ENCODE data around the gene POLE.

Gene POLE

DNA sequence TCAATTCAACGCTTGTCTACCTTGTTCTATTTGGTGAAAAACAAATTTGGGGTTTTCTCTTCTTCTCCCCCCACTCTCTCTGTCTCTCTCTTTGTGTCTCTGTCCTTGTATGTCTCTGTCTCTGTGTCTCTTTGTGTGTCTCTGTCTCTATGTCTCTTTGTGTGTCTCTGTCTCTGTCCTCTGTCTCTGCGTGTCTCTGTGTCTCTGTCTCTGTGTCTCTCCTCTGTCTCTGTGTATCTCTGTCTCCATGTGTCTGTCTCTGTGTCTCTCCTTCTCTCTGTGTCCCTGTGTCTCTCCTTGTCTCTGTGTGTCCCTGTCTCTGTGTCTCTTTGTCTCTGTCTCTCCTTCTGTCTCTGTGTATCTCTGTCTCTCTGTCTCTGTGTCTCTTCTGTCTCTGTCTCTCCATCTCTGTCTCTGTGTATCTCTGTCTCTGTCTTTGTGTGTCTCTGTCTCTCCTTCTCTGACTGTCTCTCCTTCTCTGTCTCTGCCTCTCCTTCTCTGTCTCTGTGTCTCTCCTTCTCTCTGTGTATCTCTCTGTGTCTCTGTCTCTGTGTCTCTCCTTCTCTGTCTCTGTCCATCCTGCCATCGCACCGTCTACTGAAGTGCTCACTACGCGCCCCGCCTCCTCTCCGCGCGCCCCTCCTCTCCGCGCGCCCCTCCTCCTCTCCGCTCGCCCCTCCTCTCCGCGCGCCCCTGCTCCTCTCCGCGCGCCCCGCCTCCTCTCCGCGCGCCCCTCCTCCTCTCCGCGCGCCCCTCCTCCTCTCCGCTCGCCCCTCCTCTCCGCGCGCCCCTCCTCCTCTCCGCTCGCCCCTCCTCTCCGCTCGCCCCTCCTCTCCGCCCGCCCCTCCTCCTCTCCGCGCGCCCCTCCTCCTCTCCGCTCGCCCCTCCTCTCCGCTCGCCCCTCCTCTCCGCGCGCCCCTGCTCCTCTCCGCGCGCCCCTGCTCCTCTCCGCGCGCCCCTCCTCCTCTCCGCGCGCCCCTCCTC is 89.5 kb downstream of the POLE start:
- Histone ChIP-seq H3K4me2 (ENCODE audit: low read depth, low read length, poor library complexity, severe bottlenecking) (peak overlapping the region; percentile 42), H3K9ac (ENCODE audit: low read depth, low read length, poor library complexity, severe bottlenecking) (no peak overlapping the region), H3K9me2 (replicated peaks; ENCODE audit: low read depth, low read length) (no peaks in the 10 kb centered on the region), H3K79me2 (ENCODE audit: insufficient read depth, low read length) (no peaks in the 10 kb centered on the region), H3K9me3 (ENCODE audit: insufficient read depth, low read depth, low read length) (no peaks in the 10 kb centered on the region), H3K36me3 (ENCODE audit: insufficient read depth, low read length) (no peaks in the 10 kb centered on the region), H2AFZ (ENCODE audit: low read length) (no peak overlapping the region), H3K4me3 (ENCODE audit: low read length, poor library complexity, severe bottlenecking) (peak overlapping the region; percentile 75), H3K4me1 (ENCODE audit: insufficient read depth, low read length, poor library complexity, severe bottlenecking) (peaks cover 11% of the 10 kb centered on the region), H3K27me3 (ENCODE audit: insufficient read depth, low read length, poor library complexity, severe bottlenecking) (peaks cover 5% of the 10 kb centered on the region), H4K20me1 (ENCODE audit: insufficient read depth, low read length, poor library complexity, severe bottlenecking) (no peaks in the 10 kb centered on the region), H3F3A (ENCODE audit: low read depth) (no peaks in the 10 kb centered on the region)
- no peak for TF ChIP-seq EZH2phosphoT487 (IDR thresholded peaks at IDR 0.05; ENCODE audit: borderline replicate concordance)
- TF ChIP-seq, protein P1, sequence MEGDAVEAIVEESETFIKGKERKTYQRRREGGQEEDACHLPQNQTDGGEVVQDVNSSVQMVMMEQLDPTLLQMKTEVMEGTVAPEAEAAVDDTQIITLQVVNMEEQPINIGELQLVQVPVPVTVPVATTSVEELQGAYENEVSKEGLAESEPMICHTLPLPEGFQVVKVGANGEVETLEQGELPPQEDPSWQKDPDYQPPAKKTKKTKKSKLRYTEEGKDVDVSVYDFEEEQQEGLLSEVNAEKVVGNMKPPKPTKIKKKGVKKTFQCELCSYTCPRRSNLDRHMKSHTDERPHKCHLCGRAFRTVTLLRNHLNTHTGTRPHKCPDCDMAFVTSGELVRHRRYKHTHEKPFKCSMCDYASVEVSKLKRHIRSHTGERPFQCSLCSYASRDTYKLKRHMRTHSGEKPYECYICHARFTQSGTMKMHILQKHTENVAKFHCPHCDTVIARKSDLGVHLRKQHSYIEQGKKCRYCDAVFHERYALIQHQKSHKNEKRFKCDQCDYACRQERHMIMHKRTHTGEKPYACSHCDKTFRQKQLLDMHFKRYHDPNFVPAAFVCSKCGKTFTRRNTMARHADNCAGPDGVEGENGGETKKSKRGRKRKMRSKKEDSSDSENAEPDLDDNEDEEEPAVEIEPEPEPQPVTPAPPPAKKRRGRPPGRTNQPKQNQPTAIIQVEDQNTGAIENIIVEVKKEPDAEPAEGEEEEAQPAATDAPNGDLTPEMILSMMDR (conservative IDR thresholded peaks at IDR 0.05; ENCODE audit: low read length), result no peak

DNA sequence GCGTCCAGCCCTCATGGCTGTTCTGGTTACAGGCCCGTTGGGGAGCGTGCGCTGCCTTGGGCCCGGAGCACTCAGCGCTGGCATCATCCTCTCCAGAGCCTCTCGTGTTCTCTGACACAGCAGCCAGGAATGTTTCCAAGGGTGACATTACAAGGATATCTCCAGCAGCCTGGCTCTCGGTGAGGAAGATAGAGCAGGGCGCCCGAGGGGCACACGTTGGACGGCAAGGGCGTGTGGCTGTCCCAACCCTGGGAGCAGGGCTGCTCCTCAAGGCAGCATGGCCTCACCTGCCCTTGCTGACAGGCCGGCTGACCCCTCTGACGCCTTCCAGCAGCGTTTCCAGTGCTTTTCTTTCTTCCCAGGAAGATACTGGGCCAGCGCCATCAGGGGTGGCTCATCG is 91.1 kb downstream of the POLE start:
- no peak overlapping the region for H2AFZ ChIP-seq (ENCODE audit: low read length)

DNA sequence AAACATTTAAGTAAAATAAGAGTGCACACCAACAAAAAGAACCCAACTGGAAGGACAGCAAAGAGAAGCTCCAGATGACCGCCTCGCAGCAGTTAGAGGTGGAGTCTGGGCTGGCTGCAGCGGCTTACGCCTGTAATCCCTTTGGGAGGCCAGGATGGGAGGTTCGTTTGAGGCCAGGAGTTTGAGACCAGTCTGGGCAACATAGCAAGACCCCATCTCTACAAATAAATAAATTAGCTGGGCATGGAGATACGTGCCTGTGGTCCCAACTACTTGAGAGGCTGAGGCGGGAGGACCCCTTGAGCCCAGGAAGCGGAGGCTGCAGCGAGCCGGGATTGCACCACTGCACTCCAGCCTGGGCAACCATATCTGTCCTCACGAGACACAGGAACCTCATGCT is 92.0 kb downstream of the POLE start:
- Histone ChIP-seq H3K4me1 (ENCODE audit: insufficient read depth, low read length, poor library complexity, severe bottlenecking) (peaks cover 8% of the 10 kb centered on the region), H3K36me3 (ENCODE audit: insufficient read depth, low read length) (no peaks in the 10 kb centered on the region), H3K4me3 (ENCODE audit: low read length, poor library complexity, severe bottlenecking) (no peak overlapping the region), H3F3A (ENCODE audit: low read depth) (no peaks in the 10 kb centered on the region), H3K27me3 (ENCODE audit: insufficient read depth, low read length, poor library complexity, severe bottlenecking) (peaks cover 5% of the 10 kb centered on the region), H3K9me2 (replicated peaks; ENCODE audit: low read depth, low read length) (no peaks in the 10 kb centered on the region), H3K9ac (ENCODE audit: low read depth, low read length, poor library complexity, severe bottlenecking) (no peak overlapping the region), H3K79me2 (ENCODE audit: insufficient read depth, low read length) (no peaks in the 10 kb centered on the region), H4K20me1 (ENCODE audit: insufficient read depth, low read length, poor library complexity, severe bottlenecking) (no peaks in the 10 kb centered on the region), H3K4me2 (ENCODE audit: low read depth, low read length, poor library complexity, severe bottlenecking) (no peak overlapping the region), H3K9me3 (ENCODE audit: insufficient read depth, low read depth, low read length) (no peaks in the 10 kb centered on the region), H2AFZ (ENCODE audit: low read length) (no peak overlapping the region)
- no peak for TF ChIP-seq EZH2phosphoT487 (IDR thresholded peaks at IDR 0.05; ENCODE audit: borderline replicate concordance)
- TF ChIP-seq, protein P1 (conservative IDR thresholded peaks at IDR 0.05; ENCODE audit: low read length), result no peak

More for the DNA sequence above, 91.1 kb downstream of the POLE start:
- no peak overlapping the region for H3K4me2 ChIP-seq (ENCODE audit: low read depth, low read length, poor library complexity, severe bottlenecking)
- no peaks in the 10 kb centered on the region for H3K36me3 ChIP-seq (ENCODE audit: insufficient read depth, low read length)
- peaks cover 5% of the 10 kb centered on the region for H3K27me3 ChIP-seq (ENCODE audit: insufficient read depth, low read length, poor library complexity, severe bottlenecking)
- H3K9ac ChIP-seq (ENCODE audit: low read depth, low read length, poor library complexity, severe bottlenecking), result no peak overlapping the region
- H3K79me2 ChIP-seq (ENCODE audit: insufficient read depth, low read length), result no peaks in the 10 kb centered on the region
- TF ChIP-seq, protein P1 (conservative IDR thresholded peaks at IDR 0.05; ENCODE audit: low read length), result no peak
- TF ChIP-seq EZH2phosphoT487 (IDR thresholded peaks at IDR 0.05; ENCODE audit: borderline replicate concordance), result no peak
- H3K4me1 ChIP-seq (ENCODE audit: insufficient read depth, low read length, poor library complexity, severe bottlenecking), result peaks cover 11% of the 10 kb centered on the region
- no peaks in the 10 kb centered on the region for H4K20me1 ChIP-seq (ENCODE audit: insufficient read depth, low read length, poor library complexity, severe bottlenecking)
- no peak overlapping the region for H3K4me3 ChIP-seq (ENCODE audit: low read length, poor library complexity, severe bottlenecking)
- no peaks in the 10 kb centered on the region for H3F3A ChIP-seq (ENCODE audit: low read depth)
- no peaks in the 10 kb centered on the region for H3K9me3 ChIP-seq (ENCODE audit: insufficient read depth, low read depth, low read length)
- H3K9me2 ChIP-seq (replicated peaks; ENCODE audit: low read depth, low read length), result no peaks in the 10 kb centered on the region
